HG03342 (cell line): ENCODE results near the gene RUSF1.
"Not testable (repeated sequence)": the region's sequence is repeated elsewhere in the genome, so short reads cannot be mapped to it uniquely, and the experiment has no call there.

Experiments
- ATAC-seq: cut with Tn5 transposase; IDR thresholded peaks from one replicate; pipeline ENCODE4 v1.9.1; 2021; ENCODE audit warnings: mild to moderate bottlenecking, moderate library complexity; ENCODE audit not compliant: unreplicated experiment

RUSF1 gene

GRCh38 chr16:31487720-31488467 lies 20.3 kb downstream of the RUSF1 start:
- peak; percentile 83 for ATAC-seq

GRCh38 chr16:31487071-31487719 lies 21.0 kb downstream of the RUSF1 start:
- no peak for ATAC-seq

- no peak for ATAC-seq
Measured at GRCh38 chr16:31486045-31486444, 22.1 kb downstream of the RUSF1 start.

- no peak for ATAC-seq
Measured at GRCh38 chr16:31485571-31485970, 22.6 kb downstream of the RUSF1 start.

GRCh38 chr16:31484491-31485171 lies 23.6 kb downstream of the RUSF1 start:
- no peak for ATAC-seq

- not testable (repeated sequence) for ATAC-seq
Measured at GRCh38 chr16:31484048-31484447, 24.1 kb downstream of the RUSF1 start.

GRCh38 chr16:31483081-31483480 lies 25.1 kb downstream of the RUSF1 start, which contains the start of gene SLC5A2:
SLC5A2 (plus strand) TSS chr16:31483123; CDS start chr16:31483137, 14 bp downstream.
- ATAC-seq, result no peak

GRCh38 chr16:31480851-31481536 lies 27.2 kb downstream of the RUSF1 start:
- no peak for ATAC-seq

- ATAC-seq, result no peak
Measured at GRCh38 chr16:31479751-31480150, 28.4 kb downstream of the RUSF1 start.

GRCh38 chr16:31478956-31479355 lies 29.2 kb downstream of the RUSF1 start:
- no peak for ATAC-seq

GRCh38 chr16:31477220-31478216 lies 30.7 kb downstream of the RUSF1 start:
- no peak for ATAC-seq

GRCh38 chr16:31476303-31477219 lies 31.6 kb downstream of the RUSF1 start:
- no peak for ATAC-seq

GRCh38 chr16:31475946-31476302 lies 32.3 kb downstream of the RUSF1 start:
- ATAC-seq, result no peak

- no peak for ATAC-seq
Measured at GRCh38 chr16:31474773-31475738, 33.1 kb downstream of the RUSF1 start.

GRCh38 chr16:31474173-31474714 lies 33.9 kb downstream of the RUSF1 start:
- no peak for ATAC-seq

GRCh38 chr16:31473264-31473984 lies 34.8 kb downstream of the RUSF1 start:
- no peak for ATAC-seq

GRCh38 chr16:31472709-31473203 lies 35.4 kb downstream of the RUSF1 start:
- peak; percentile 67 for ATAC-seq
